ENCODE results near the gene CTSK. TPM values are rescaled to one million over a fixed set of nuclear protein-coding genes. Genes with fewer than 3 reads are reported as not detected.

CTSK gene
- total RNA-seq, 6 experiments from 2014 or later, result 1.5 to 3.8 (median 2.6) TPM

- intact Hi-C loops (cut with DNase I), result no loop called here
- Histone ChIP-seq H3K36me3 (peaks cover 0 to 91% (median 44%) of the 10 kb centered on the region in 4 donors), H3K4me1 (peaks cover 0 to 14% (median 4%) of the 10 kb centered on the region in 4 donors), H3K27me3 (no peaks in the 10 kb centered on the region), H3K27ac (no peak overlapping the region), H3K9me3 (peaks cover 0 to 2% (median 0%) of the 10 kb centered on the region in 4 donors), H3K4me3 (no peak overlapping the region)
- DNase-seq, result no peak
- 81% methylated on average over 4 of the region's 4 CpGs for WGBS (ENCODE audit: insufficient coverage, low coverage, low lambda C conversion rate, missing lambda C conversion rate)
- TF ChIP-seq CTCF (IDR thresholded peaks at IDR 0.05), result no peak
- no peak for TF ChIP-seq POLR2A (IDR thresholded peaks at IDR 0.05)
- ATAC-seq, result no peak
These were observed 7.8 kb upstream of the CTSK start for GRCh38 chr1:150815871-150816270.

GRCh38 chr1:150813028-150813707 is 5.1 kb upstream of the CTSK start:
- WGBS (ENCODE audit: insufficient coverage, low coverage, low lambda C conversion rate, missing lambda C conversion rate), result 33% methylated on average over 3 of the region's 5 CpGs
- peaks cover 0 to 68% (median 42%) of the 10 kb centered on the region in 4 donors for H3K36me3 ChIP-seq
- DNase-seq, result peak; percentile 61 to 70 (median 65)

GRCh38 chr1:150810958-150811659 is 3.0 kb upstream of the CTSK start:
- Histone ChIP-seq H3K27ac (no peak overlapping the region), H3K9me3 (no peaks in the 10 kb centered on the region), H3K4me1 (peaks cover 0 to 6% (median 0%) of the 10 kb centered on the region in 4 donors), H3K27me3 (no peaks in the 10 kb centered on the region), H3K36me3 (peaks cover 0 to 48% (median 32%) of the 10 kb centered on the region in 4 donors), H3K4me3 (no peak overlapping the region)
- no peak for DNase-seq
- ATAC-seq, result no peak
- WGBS (ENCODE audit: insufficient coverage, low coverage, low lambda C conversion rate, missing lambda C conversion rate), result 46% methylated on average over 9 of the region's 9 CpGs
- TF ChIP-seq CTCF (IDR thresholded peaks at IDR 0.05), result no peak
- TF ChIP-seq POLR2A (IDR thresholded peaks at IDR 0.05), result no peak
- intact Hi-C loops (cut with DNase I), result no loop called here

More at GRCh38 chr1:150813028-150813707, 5.1 kb upstream of the CTSK start:
- no peaks in the 10 kb centered on the region for H3K9me3 ChIP-seq
- H3K4me1 ChIP-seq, result peaks cover 0 to 6% (median 0%) of the 10 kb centered on the region in 4 donors
- ATAC-seq, result peak; percentile 92 to 94 (median 94)
- no peak overlapping the region for H3K27ac ChIP-seq
- intact Hi-C loops (cut with DNase I), result no loop called here
- H3K4me3 ChIP-seq, result no peak overlapping the region
- no peaks in the 10 kb centered on the region for H3K27me3 ChIP-seq
- TF ChIP-seq CTCF (IDR thresholded peaks at IDR 0.05) (peak; percentile 68 to 73 (median 73)), POLR2A (IDR thresholded peaks at IDR 0.05) (no peak)

- peaks cover 0 to 39% (median 25%) of the 10 kb centered on the region in 4 donors for H3K36me3 ChIP-seq
- DNase-seq, result no peak
- H3K9me3 ChIP-seq, result no peaks in the 10 kb centered on the region
- no peak overlapping the region for H3K4me3 ChIP-seq
- no peak overlapping the region for H3K27ac ChIP-seq
- no peak for TF ChIP-seq CTCF (IDR thresholded peaks at IDR 0.05)
- no peak for TF ChIP-seq POLR2A (IDR thresholded peaks at IDR 0.05)
- intact Hi-C loops (cut with DNase I), result no loop called here
- H3K27me3 ChIP-seq, result no peaks in the 10 kb centered on the region
- peaks cover 0 to 6% (median 0%) of the 10 kb centered on the region in 4 donors for H3K4me1 ChIP-seq
- no peak for ATAC-seq
- 71% methylated on average over 3 of the region's 3 CpGs for WGBS (ENCODE audit: insufficient coverage, low coverage, low lambda C conversion rate, missing lambda C conversion rate)
These were observed 1.6 kb upstream of the CTSK start for GRCh38 chr1:150809651-150810050.
